HCT116 (cell line): Measurements from ENCODE around the gene SND1. TPM values are rescaled to one million over a fixed set of nuclear protein-coding genes. Genes with fewer than 3 reads are reported as not detected.

Experiments
- ATAC-seq: fragments of 200-7000 bp; cut with Tn5 transposase; 2 replicates; pipeline ENCODE4 v1.9.1; 2020; ENCODE audit warnings: mild to moderate bottlenecking, moderate library complexity
- BruUV-seq: library from RNA; stranded (reverse); fragments of 400-500 nt; replicated peaks from 2 replicates; lab custom pipeline; 2021; lab: Mats Ljungman, UMichigan
- CTCF ChIA-PET: fragments of 300-600 bp; sonication (Branson Sonifier 250); formaldehyde crosslinking; loops from one replicate; lab custom pipeline; 2021; ENCODE audit warnings: antibody characterized with exemption; lab: Charles Lee
- POLR2A ChIA-PET: fragments of 300-600, 350-600 bp; sonication (Branson Sonifier 250); formaldehyde crosslinking; loops from one replicate; lab custom pipeline; 2021; ENCODE audit warnings: antibody characterized with exemption; lab: Charles Lee
- RAD21 ChIA-PET, 2 experiments: fragments of 300-600 bp; sonication (Branson Sonifier 250); formaldehyde crosslinking; loops; one replicate each; lab custom pipeline; 2023; ENCODE audit warnings: low total read pairs in 2 of 2; ENCODE audit not compliant: uncharacterized antibody in 2 of 2, unreplicated experiment in 2 of 2, low non-redundant PET in 1 of 2; lab: Charles Lee
- DNase-seq: peaks from one replicate; pipeline ENCODE4 v3.0.0-alpha.2; 2010; ENCODE audit warnings: low read depth, low spot score
- H2AFZ ChIP-seq: fragments of 200-600 bp; shearing (Covaris generic), sonication (generic); 2 replicates; pipeline ENCODE4 v1.6.1; 2017; ENCODE audit warnings: low read depth, mixed run types, mixed read lengths, antibody characterized with exemption, low read length; ENCODE audit not compliant: poor library complexity, severe bottlenecking
- H3K27ac ChIP-seq: 2 replicates; pipeline ENCODE4 v1.5.1; 2012; ENCODE audit warnings: low read depth, low read length
- H3K27me3 ChIP-seq: fragments of 200-600 bp; sonication (generic); 2 replicates; pipeline ENCODE4 v1.6.1; 2016; ENCODE audit warnings: mixed run types, low read length, mixed read lengths; ENCODE audit not compliant: insufficient read depth
- H3K36me3 ChIP-seq, 2 experiments: fragments of 200-500 bp in 1 of 2; fragments of 200-600 bp in 1 of 2; sonication (Bioruptor generic) in 1 of 2; sonication (generic) in 1 of 2; 2 replicates each; pipeline versions ENCODE4 v1.5.1 to v1.6.1; 2014 to 2016; ENCODE audit warnings: low read length in 2 of 2, inconsistent platforms in 1 of 2, mixed read lengths in 1 of 2, mixed run types in 1 of 2; ENCODE audit not compliant: insufficient read depth in 2 of 2, control insufficient read depth in 1 of 2
- H3K4me1 ChIP-seq, 2 experiments: fragments of 200-600 bp in 1 of 2; sonication (generic) in 1 of 2; 2 replicates each; pipeline versions ENCODE4 v1.5.1 to v1.6.1; 2012 to 2017; ENCODE audit warnings: low read length in 2 of 2, inconsistent platforms in 1 of 2, mild to moderate bottlenecking in 1 of 2, mixed read lengths in 1 of 2, mixed run types in 1 of 2, moderate library complexity in 1 of 2; ENCODE audit not compliant: insufficient read depth in 2 of 2, control insufficient read depth in 1 of 2
- H3K4me2 ChIP-seq: fragments of 200-600 bp; sonication (generic); 2 replicates; pipeline ENCODE4 v1.6.1; 2017; ENCODE audit warnings: mixed run types, low read length, mixed read lengths
- H3K4me3 ChIP-seq, 2 experiments: fragments of 200-600 bp in 1 of 2; sonication (generic) in 1 of 2; replicated peaks in 1 of 2; 2 replicates each; pipeline ENCODE4 v1.5.1; 2011 to 2016; ENCODE audit warnings: low read length in 2 of 2, control low read depth in 1 of 2, low read depth in 1 of 2, mild to moderate bottlenecking in 1 of 2, mixed read lengths in 1 of 2, mixed run types in 1 of 2
- H3K79me2 ChIP-seq: fragments of 200-600 bp; sonication (generic); 2 replicates; pipeline ENCODE4 v1.6.1; 2017; ENCODE audit warnings: mild to moderate bottlenecking, mixed run types, low read length, moderate library complexity, mixed read lengths; ENCODE audit not compliant: insufficient read depth
- H3K9ac ChIP-seq: fragments of 200-600 bp; sonication (generic); 2 replicates; pipeline ENCODE4 v1.6.1; 2016; ENCODE audit warnings: low read length, mixed read lengths
- H3K9me2 ChIP-seq: fragments of 200-600 bp; sonication (generic), shearing (Covaris generic); 2 replicates; pipeline ENCODE4 v1.6.1; 2017; ENCODE audit warnings: mixed run types, mild to moderate bottlenecking, moderate library complexity; ENCODE audit not compliant: insufficient read depth
- H3K9me3 ChIP-seq, 2 experiments: fragments of 200-500 bp in 1 of 2; fragments of 200-600 bp in 1 of 2; sonication (Bioruptor generic) in 1 of 2; sonication (generic) in 1 of 2; 2 replicates each; pipeline ENCODE4 v1.6.1; 2014 to 2017; ENCODE audit warnings: low read length in 2 of 2, mixed read lengths in 2 of 2, inconsistent platforms in 1 of 2, low read depth in 1 of 2, mild to moderate bottlenecking in 1 of 2, mixed run types in 1 of 2, moderate library complexity in 1 of 2; ENCODE audit not compliant: control insufficient read depth in 1 of 2, insufficient read depth in 1 of 2
- H4K20me1 ChIP-seq: fragments of 200-600 bp; sonication (generic), shearing (Covaris generic); 2 replicates; pipeline ENCODE4 v1.6.1; 2017; ENCODE audit warnings: mixed run types, mild to moderate bottlenecking, moderate library complexity; ENCODE audit not compliant: insufficient read depth
- ATF3 ChIP-seq: IDR thresholded peaks from 2 replicates; pipeline ENCODE4 v1.6.1; 2012
- CEBPB ChIP-seq: IDR thresholded peaks from 2 replicates; pipeline ENCODE4 v1.6.1; 2012; ENCODE audit warnings: low read depth
- CTCF ChIP-seq, 3 experiments: fragments of 200-600 bp in 1 of 3; sonication (generic) in 1 of 3; IDR thresholded peaks in 2 of 3; conservative IDR thresholded peaks in 1 of 3; 2 replicates each; pipeline ENCODE4 v1.5.1; 2012 to 2017; ENCODE audit warnings: low read depth in 2 of 3, low read length in 2 of 3, antibody characterized with exemption in 1 of 3, borderline replicate concordance in 1 of 3, control low read depth in 1 of 3, mild to moderate bottlenecking in 1 of 3, mixed read lengths in 1 of 3, mixed run types in 1 of 3, moderate library complexity in 1 of 3; ENCODE audit not compliant: insufficient read depth in 1 of 3
- ELF1 ChIP-seq: IDR thresholded peaks from 2 replicates; pipeline ENCODE4 v1.6.1; 2012; ENCODE audit warnings: low read depth, borderline replicate concordance
- EZH2phosphoT487 ChIP-seq: fragments of 200-600 bp; IDR thresholded peaks from 2 replicates; pipeline ENCODE4 v1.6.1; 2018; ENCODE audit warnings: antibody characterized with exemption, borderline replicate concordance
- POLR2A ChIP-seq: IDR thresholded peaks from 2 replicates; pipeline ENCODE4 v1.7.0; 2011; ENCODE audit warnings: borderline replicate concordance; ENCODE audit not compliant: insufficient read depth, insufficient read length; ENCODE audit errors: extremely low read depth
- RAD21 ChIP-seq: IDR thresholded peaks from 2 replicates; pipeline ENCODE4 v1.6.1; 2012; ENCODE audit warnings: low read depth, mild to moderate bottlenecking
- SP1 ChIP-seq: IDR thresholded peaks from 2 replicates; pipeline ENCODE4 v1.6.1; 2012; ENCODE audit warnings: low read depth
- SRF ChIP-seq: IDR thresholded peaks from 2 replicates; pipeline ENCODE4 v1.6.1; 2012; ENCODE audit warnings: low read depth
- intact Hi-C: fragments of 100-400 bp; cut with micrococcal nuclease; formaldehyde crosslinking; loops from 2 replicates; pipeline ENCODE4 v1.10.0; 2022
- total RNA-seq: library from RNA; stranded (reverse); gene quantifications from one replicate; pipeline ENCODE4 v1.2.1, GENCODE V29; 2021; ENCODE audit not compliant: unreplicated experiment

The SND1 gene
- total RNA-seq, 1 experiment from 2014 or later = 169 TPM

- intact Hi-C loops = no loop called here
- H3K9me2 ChIP-seq = no peaks in the 10 kb centered on the region
- no peaks in the 10 kb centered on the region for H3K4me1 ChIP-seq
- H3K9ac ChIP-seq = no peak overlapping the region
- no TSS peak for BruUV-seq
- H3K36me3 ChIP-seq = no peaks in the 10 kb centered on the region
- no peak overlapping the region for H3K27ac ChIP-seq
- peaks cover 12% of the 10 kb centered on the region for H3K27me3 ChIP-seq
- no peak overlapping the region for H3K4me2 ChIP-seq
- no peaks in the 10 kb centered on the region for H3K79me2 ChIP-seq
- DNase-seq (no peak), ATAC-seq (no peak)
- CTCF ChIA-PET = no interaction called here
- TF ChIP-seq EZH2phosphoT487 = no peak
- no peak for TF ChIP-seq RAD21
- no peak for TF ChIP-seq POLR2A
- TF ChIP-seq ELF1 = no peak
- TF ChIP-seq SP1 = no peak
- no peak for TF ChIP-seq ATF3
- TF ChIP-seq SRF = no peak
- POLR2A ChIA-PET = no interaction called here
- H3K9me3 ChIP-seq = no peaks in the 10 kb centered on the region
- no peaks in the 10 kb centered on the region for H4K20me1 ChIP-seq
- H3K4me3 ChIP-seq = no peak overlapping the region
- no peak overlapping the region for H2AFZ ChIP-seq
- RAD21 ChIA-PET = no interaction called here
Observed at GRCh38 chr7:128129224-128129864, 477.4 kb downstream of the SND1 start.

DNA sequence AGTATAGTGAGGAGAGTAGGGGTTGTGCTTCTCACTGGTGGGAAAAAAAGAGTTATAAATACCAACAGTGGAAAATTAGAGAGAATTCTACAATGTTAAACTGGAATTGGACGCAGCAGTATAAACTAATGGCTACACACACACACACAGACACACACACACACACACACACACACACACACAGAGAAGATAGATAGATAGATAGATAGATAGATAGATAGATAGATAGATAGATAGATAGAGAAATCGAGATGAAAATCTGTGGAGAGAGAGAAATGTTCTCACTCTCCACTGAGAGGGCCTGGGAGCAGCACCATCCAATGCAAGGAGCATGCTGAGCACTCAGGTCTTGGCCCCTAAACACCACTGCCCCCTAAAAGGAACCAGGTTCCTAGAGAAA is 479.1 kb downstream of the SND1 start:
- no peak for TF ChIP-seq CEBPB
- TF ChIP-seq CTCF (IDR thresholded peaks at IDR 0.05 in 2 of 3, conservative IDR thresholded peaks at IDR 0.05 in 1 of 3; ENCODE audit: borderline replicate concordance in 1 of 3, insufficient read depth in 1 of 3, low read depth in 2 of 3, low read length in 2 of 3) = no peak
- TF ChIP-seq ELF1 = no peak
- intact Hi-C loops = no loop called here
- POLR2A ChIA-PET = no interaction called here

More for the DNA sequence above, 479.1 kb downstream of the SND1 start:
- H3K9me2 ChIP-seq = no peaks in the 10 kb centered on the region
- H3K9me3 ChIP-seq = no peaks in the 10 kb centered on the region
- peaks cover 16% of the 10 kb centered on the region for H3K27me3 ChIP-seq
- no peak overlapping the region for H3K4me3 ChIP-seq
- BruUV-seq = no TSS peak
- peaks cover 0 to 7% of the 10 kb centered on the region in 2 experiments; a peak in 2 of 4 replicates for H3K4me1 ChIP-seq
- H3K36me3 ChIP-seq = no peaks in the 10 kb centered on the region
- no peak overlapping the region for H3K27ac ChIP-seq
- ATAC-seq (no peak), DNase-seq (no peak)
- H2AFZ ChIP-seq = no peak overlapping the region
- H3K4me2 ChIP-seq = no peak overlapping the region
- no peaks in the 10 kb centered on the region for H4K20me1 ChIP-seq
- H3K9ac ChIP-seq = no peak overlapping the region
- ChIA-PET RAD21 (no interaction called here), CTCF (no interaction called here)
- H3K79me2 ChIP-seq = no peaks in the 10 kb centered on the region
